SK-N-MC (cell line): Measurements from ENCODE around the gene PLEKHA5.

Experiments
- EZH2 ChIP-seq: fragments of 200-600 bp; sonication (generic); IDR thresholded peaks from one replicate; pipeline ENCODE4 v1.6.1; 2017; ENCODE audit warnings: antibody characterized with exemption
- FOXP2 ChIP-seq: optimal IDR thresholded peaks from 2 replicates; pipeline ENCODE3; 2011; ENCODE audit warnings: mild to moderate bottlenecking, moderate library complexity; ENCODE audit not compliant: insufficient read depth; ENCODE audit errors: extremely low read length, control extremely low read depth
- POLR2AphosphoS5 ChIP-seq: IDR thresholded peaks from 2 replicates; pipeline ENCODE4 v1.6.1; 2012; ENCODE audit warnings: mild to moderate bottlenecking, low read depth, low read length, borderline replicate concordance

DNA sequence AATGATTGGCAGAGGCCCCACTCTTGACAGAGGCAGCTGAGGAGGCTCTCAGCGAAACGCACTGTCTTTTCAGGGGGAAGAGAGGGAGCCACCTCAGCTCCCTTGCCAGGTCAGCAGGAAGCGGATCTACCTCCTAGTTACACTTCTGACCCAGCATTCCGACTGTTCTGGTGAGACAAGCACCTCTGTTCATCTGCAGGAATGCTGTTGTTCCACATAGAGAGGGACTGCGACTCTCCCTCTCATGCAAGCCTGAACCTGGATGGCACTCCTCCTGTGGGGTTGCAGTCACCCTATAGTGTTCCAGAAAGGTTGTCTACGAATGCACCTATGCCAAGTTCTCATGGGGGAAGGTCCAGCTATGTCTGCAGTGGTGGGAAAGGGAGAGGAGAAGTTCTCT, 272.7 kb downstream of the PLEKHA5 start:
- TF ChIP-seq EZH2 (no peak), POLR2AphosphoS5 (no peak), FOXP2 (no peak)
